HG02798 (cell line): ENCODE results near the gene AFF1.

Experiments
- ATAC-seq: cut with Tn5 transposase; IDR thresholded peaks from one replicate; pipeline ENCODE4 v1.9.1; 2021; ENCODE audit warnings: mild to moderate bottlenecking; ENCODE audit not compliant: unreplicated experiment, poor library complexity

The AFF1 gene

DNA sequence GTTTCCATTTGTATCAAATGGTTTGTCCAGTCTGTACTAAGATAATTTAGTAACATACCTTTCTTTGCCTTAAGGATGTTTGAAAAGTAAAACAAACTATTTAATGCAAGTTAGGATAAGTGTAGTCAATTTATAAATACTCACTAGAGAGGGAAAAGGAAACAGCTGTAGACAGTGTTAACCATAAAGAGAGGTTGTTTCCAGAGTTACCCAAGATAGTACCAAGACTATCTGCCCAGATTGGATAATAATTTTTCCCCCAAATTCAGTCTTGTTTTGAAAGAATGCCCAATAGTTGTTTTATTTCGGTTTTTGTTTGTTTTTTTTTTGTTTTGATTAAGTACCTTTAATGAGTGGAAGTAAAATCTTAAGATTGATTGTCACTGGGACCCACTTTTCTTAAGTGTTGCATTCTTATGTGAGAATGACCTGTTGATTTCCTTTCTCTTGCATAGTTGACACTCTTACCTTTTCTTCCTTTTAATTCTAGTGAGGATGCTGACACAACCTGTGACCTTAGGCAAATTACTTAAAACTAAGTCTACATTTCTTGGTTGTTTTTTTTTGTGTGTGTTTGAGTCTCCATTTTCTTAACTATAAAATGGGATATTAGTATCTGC, 12.8 kb downstream of the AFF1 start:
- ATAC-seq, result peak; percentile 34

DNA sequence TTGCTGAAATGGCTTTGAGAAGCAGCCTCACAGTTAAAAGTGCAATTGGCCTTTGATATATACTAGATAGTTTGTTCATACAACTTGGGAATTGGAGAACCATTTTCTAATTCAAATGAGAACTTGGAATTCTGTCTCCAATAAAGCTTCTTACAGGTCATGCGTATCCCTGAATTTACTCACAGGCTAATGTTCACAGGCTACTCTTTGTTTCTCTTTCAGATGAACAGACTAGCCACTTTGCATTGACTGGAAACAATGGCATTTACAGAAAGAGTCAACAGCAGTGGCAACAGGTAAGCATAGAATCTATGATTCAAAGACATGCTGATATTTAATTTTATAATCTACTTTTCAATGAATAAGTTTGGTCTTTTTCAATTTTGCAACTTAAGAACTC, 13.5 kb downstream of the AFF1 start:
- ATAC-seq, result peak; percentile 57

DNA sequence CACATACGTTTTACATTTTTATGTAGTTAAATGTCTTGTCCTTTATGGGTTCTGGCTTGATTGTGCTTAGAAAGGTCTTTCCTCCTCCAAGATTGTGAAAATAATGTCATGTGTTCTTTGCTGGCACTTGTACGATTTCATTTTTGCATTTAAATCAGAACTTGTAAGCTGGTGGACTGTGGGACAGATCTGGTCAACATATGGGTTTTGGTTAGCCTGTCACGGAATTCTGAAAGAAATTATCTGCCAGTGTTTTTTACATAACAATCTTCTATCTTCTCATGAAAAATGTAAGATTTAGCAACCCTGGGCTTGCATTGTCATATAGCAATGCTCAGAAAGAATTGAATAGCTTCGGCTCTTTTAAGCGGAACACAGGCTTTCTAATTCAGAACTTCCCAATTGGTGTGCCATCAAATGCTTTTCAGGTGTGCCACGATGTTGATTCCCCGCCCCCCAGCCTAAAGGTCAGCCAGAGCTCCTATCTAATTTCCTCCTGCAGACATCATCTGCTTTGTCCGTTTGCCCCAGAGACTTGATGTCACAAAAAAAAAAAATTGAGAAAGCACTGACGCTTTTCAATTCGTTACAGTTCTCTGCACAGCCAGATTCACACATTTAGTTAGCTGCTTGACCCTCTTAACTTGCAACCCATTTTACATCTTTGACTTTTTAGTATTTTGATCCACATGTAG, 16.2 kb downstream of the AFF1 start:
- no peak for ATAC-seq

- no peak for ATAC-seq
These were observed 21.2 kb downstream of the AFF1 start for GRCh38 chr4:86955888-86956451.

GRCh38 chr4:86957215-86957614, 22.4 kb downstream of the AFF1 start:
- ATAC-seq, result peak; percentile 39

GRCh38 chr4:86959588-86960500, 25.0 kb downstream of the AFF1 start:
- ATAC-seq, result no peak

DNA sequence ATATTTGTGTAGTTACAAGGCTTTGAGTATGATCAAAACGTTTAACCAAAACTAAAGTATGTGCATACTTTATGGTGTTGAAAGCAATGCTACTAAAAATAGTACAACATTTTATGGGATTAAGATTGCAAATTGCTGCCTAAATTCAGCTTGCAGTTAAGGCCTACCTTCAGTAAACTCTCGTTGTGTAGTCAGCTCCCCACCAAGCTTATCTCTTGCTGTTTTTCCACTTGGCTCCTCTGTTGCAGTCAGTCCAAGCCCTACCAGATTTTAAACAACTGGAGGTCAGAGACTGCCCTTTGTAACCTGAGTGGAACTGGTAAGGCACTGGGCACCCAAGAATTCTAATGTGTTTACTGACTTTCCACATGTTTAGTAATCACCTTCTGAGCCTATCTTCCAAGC, 25.7 kb downstream of the AFF1 start:
- no peak for ATAC-seq

- ATAC-seq, result peak; percentile 4
These were observed 26.3 kb downstream of the AFF1 start for GRCh38 chr4:86961116-86961515.

DNA sequence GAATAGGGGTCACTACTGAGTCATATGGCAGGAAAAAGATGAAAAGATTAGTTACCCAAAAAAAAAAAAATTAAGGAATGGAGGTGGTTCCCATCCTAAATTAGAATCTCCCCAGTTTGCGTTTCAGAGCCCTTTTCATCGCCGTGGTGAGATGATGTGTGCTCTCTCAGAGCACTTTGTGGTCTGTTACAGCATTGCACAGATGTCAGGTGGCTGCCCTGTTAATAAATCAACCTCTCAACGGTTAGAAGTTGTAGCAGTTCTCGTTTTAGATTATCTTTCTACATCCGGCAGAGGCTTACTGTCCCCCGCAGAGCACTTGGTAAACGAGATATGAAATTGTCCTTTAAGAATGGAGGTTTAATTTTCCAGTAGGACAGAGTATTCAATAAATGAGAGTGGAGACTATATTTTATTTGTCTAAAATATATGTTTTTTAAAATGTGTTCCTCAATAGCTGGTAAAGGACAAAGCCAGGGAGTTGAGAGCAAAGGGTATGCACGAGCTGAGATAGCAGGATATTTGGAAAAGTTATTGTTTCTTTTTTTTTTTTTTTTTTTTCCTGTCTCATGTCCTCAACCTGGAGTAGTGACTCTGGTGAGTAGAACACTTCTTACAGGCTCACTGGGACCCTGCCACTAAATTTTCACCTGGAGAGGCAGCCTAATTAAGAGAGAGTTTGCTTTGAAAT, 26.9 kb downstream of the AFF1 start:
- peak; percentile 91 for ATAC-seq

- ATAC-seq, result no peak
These were observed 28.9 kb downstream of the AFF1 start for GRCh38 chr4:86963697-86964096.

DNA sequence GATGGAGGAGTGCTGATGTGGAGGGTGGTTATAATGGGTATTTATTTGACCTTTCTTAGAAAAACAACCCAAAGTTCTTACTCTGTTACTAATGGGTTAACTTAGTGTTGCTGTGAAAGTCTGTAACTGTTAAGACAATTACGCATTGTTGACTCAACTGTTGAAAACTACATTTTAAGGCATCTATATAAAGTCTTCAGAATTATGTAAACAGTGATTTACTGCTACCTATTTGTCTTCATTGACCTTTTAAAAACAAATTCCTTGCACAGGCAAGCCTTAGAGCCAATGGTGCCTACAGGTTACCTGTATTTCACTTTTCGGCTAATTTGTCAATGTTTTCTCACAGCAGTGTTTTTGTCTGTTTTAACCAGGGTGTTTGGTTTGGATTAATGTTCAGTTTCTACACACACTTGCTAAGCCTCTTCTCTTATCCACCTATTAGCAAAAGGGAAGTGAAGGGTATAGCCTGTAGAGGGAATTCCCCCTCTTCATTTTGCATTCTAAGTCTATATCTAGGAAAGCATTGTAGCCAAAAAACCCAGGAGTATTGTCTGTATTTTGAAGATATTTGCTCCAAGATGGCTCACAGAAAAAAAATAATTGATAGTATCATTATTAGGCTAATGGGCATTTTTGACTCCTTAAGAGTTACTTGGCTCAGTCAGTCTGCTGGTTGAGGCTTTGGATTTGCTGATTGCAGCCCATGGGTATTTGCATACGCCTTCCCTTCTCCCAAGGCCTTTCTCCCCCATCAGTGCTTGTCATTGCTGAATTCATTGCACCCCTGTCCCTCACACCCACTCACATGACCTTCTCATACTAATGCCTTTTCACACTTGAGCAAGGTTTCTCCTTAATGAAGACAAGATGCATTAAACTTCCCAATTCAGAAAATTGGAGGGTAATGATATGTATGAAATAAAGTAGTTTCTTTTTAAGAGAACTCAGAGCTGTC, 30.5 kb downstream of the AFF1 start:
- ATAC-seq, result peak; percentile 55

DNA sequence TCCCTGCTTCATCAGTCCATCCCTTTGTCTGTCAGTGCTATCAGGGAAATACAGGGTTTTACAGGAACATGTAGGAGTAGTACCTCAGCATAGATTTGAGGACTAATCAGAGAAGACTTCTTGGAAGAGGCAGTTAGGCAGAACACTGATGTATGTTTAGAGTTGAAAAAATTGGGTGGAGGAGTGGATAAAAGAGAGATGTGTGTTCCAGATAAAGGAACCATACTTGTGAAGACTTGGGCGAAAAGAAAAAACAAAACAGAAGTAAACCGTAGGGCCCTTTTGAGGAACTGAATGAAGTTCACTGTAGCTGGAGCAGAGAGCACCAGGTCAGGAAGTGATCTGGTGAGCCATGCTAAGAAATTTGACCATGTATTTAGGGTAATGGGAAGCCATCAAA, 32.3 kb downstream of the AFF1 start:
- no peak for ATAC-seq

- no peak for ATAC-seq
These were observed 33.0 kb downstream of the AFF1 start for GRCh38 chr4:86967798-86968197.

- no peak for ATAC-seq
These were observed 33.7 kb downstream of the AFF1 start for GRCh38 chr4:86968547-86968946.

GRCh38 chr4:86970447-86971354, 35.9 kb downstream of the AFF1 start:
- ATAC-seq, result no peak

DNA sequence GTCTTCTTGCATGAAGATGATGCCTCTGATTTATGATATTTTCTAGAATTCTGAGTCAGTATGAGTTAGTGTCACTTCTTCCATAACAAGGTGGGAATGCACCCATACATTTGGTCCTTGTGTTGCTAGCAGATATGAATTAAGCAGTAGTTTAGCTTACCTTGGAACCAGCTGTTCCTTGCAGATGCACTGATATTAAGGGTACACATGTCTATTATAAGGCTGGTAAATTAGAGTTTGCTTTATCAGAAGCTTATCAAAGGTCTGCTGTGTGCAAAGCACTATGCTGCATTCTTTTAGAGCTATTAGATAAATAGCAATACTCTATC, 36.5 kb downstream of the AFF1 start:
- ATAC-seq, result no peak

- no peak for ATAC-seq
These were observed 38.2 kb downstream of the AFF1 start for GRCh38 chr4:86972997-86973396.

- ATAC-seq, result no peak
These were observed 38.9 kb downstream of the AFF1 start for GRCh38 chr4:86973668-86974067.
